HG03354 (cell line): ENCODE data around the gene ALPG.
"Not testable (repeated sequence)": the region's sequence is repeated elsewhere in the genome, so short reads cannot be mapped to it uniquely, and the experiment has no call there.

ENCODE experiments used
- ATAC-seq: cut with Tn5 transposase; IDR thresholded peaks from one replicate; pipeline ENCODE4 v1.9.1; 2021; ENCODE audit warnings: mild to moderate bottlenecking; ENCODE audit not compliant: unreplicated experiment, poor library complexity, severe bottlenecking

Gene ALPG

DNA sequence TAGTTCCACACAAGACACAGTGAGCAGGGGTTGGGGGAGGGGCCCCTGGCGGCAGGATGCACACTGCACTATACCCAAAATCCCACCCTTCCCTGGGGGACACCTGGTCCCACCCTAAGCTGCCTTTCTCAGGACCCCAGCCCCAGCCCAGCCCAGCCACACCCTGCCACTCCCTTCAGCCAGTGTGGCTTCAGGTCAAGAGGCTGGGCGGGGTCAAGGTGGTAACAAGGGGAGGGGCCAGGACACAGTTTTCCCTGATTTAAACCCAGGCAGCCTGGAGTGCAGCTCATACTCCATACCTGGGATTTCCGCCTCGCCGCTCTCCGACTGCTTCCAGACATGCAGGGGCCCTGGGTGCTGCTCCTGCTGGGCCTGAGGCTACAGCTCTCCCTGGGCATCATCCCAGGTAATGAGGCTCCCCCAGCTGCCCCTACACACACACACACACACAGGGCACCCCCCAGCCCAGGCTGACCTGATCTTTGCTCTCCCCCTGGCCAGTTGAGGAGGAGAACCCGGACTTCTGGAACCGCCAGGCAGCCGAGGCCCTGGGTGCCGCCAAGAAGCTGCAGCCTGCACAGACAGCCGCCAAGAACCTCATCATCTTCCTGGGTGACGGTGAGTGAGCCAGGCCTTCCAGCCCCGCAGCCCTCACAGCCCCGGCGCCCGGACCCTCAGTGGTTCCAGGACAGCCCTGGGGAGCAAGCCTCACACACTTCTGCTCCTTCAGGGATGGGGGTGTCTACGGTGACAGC is at the start of gene ALPG:
Gene ALPG (plus strand): TSS at position 289 of the 755 bp plus-strand sequence. CDS start 51 bp downstream, at position 340.
- ATAC-seq = no peak

- no peak for ATAC-seq
Observed at GRCh38 chr2:232361646-232362045, 45.0 kb upstream of the ALPG start.

DNA sequence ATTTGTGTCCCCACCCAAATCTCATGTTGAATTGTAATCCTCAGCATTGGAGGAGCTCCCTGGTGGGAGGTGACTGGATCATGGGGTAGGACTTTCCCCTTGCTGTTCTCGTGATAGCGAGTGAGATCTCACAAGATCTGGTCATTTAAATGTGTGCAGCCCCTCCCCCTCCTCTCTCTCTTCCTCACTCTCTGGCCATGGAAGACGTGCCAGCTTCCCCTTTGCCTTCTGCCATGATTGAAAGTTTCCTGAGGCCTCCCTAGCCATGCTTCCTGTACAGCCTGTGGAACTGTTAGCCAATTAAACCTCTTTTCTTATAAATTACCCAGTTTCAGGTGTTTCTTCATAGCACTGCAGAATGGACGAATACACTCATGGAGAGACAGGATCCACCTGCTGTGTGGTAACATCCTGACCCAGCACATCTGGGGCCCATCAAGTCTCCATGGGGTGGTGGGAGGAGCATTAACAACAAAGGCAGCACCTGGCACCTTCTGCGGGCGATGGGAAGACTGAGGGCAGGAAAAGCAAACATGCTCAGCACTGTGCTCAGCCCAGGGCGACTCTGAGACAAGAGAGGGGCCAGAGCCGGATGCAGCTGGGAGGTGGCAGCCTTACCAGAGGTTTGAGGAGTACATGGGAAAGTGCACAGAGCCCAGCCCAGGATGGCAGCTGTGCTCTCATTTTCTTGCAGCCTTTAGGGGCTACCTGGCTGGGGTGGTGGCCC is 44.3 kb upstream of the ALPG start:
- no peak for ATAC-seq

- not testable (repeated sequence) for ATAC-seq
Observed at GRCh38 chr2:232363064-232363783, 43.4 kb upstream of the ALPG start.

DNA sequence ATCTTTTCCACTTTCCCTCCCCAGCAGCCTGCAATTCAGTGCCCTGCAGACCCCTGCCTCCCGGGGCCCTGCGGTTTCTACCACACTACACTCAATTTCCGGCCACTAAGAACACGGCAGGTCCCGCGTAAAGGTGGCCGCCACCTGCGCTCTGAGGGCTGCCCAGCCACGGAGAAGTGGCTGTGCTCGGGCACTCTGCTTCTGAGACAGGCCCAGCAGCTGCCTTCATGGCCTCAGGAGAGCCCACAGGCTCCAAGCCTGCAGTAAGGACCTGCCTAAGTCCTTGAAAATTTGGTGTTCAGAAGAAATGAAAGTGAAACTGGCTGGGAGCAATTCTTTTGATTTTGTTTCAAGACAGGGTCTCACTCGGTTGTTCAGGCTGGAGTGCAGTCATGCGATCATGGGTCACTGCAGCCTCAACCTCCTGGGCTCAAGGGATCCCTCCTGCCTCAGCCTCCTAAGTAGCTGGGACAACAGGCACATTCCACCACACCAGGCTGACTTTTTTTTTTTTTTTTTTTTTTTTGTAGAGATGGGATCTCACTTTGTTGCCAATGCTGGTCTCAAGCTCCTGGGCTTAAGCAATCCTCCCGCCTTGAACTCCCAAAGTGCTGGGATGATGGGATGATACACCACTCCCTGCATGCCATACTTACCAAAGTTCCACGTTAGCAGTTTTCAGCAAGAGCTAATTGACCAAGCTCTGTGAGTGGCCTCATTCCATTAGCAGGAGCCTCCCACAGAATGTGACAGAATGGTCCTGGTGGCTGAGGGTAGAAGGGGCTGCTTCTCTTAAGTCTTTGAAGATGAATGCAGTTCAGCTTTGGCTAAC is 42.6 kb upstream of the ALPG start:
- no peak for ATAC-seq

- ATAC-seq = not testable (repeated sequence)
Observed at GRCh38 chr2:232364806-232365594, 41.6 kb upstream of the ALPG start.

- peak; percentile 71 for ATAC-seq
Observed at GRCh38 chr2:232365621-232366321, 40.9 kb upstream of the ALPG start.

GRCh38 chr2:232366461-232366860 is 40.2 kb upstream of the ALPG start:
- not testable (repeated sequence) for ATAC-seq

- ATAC-seq = no peak
Observed at GRCh38 chr2:232367016-232367415, 39.6 kb upstream of the ALPG start.

DNA sequence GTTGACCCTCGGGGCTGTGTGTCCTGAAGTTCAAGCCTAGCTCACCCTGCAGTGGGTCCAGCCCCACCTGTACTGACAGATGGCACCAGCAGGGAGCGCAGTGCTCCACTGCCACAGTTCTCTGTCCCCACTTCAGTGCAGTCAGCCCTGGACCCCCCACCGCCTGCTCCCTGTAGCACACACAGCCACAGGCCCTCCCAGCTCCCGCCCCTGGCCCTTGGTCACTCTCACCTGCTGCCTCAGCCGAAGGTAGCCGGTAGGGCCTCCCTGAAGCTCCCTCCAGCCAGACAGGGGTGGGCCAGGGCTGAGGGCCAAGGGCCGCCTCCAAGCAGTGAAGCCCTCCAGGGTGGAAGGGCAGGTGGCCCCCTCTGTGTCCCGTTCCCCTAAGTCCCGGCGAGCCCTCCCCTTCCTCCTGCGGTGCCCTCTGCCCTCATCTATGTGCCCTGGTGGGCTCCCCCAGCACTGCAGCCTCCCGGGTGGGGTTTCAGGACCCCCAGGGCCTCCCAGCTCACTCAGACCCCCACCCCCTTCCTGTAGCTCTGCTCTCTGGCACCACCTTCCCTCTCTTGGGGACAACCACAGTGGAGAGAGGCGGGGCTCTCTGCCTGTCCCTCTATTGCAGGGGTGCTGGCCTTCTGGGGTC is 38.9 kb upstream of the ALPG start:
- ATAC-seq = no peak

- no peak for ATAC-seq
Observed at GRCh38 chr2:232368311-232368731, 38.3 kb upstream of the ALPG start.

- no peak for ATAC-seq
Observed at GRCh38 chr2:232369126-232369951, 37.3 kb upstream of the ALPG start.

DNA sequence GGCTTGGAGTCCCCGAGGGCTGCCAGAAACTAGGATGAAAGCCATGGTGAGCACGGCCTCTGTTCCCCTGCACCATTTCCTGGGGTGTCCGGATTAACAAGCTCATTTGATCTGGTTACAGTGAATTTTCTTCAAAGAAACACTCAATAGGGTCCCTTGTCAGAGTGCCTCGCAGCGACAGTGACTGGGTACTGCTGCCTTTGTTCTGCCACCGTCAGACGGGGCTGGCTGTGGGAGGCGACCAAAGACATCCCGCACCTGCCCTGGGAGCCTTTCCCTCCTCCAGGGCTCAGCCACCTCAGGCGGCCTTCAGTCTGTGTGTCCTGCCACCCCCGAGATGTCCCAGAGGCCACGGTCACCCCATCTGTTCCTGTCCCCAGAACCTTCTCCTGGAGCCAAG is 36.6 kb upstream of the ALPG start:
- ATAC-seq = not testable (repeated sequence)

- no peak for ATAC-seq
Observed at GRCh38 chr2:232372231-232373208, 34.1 kb upstream of the ALPG start.

DNA sequence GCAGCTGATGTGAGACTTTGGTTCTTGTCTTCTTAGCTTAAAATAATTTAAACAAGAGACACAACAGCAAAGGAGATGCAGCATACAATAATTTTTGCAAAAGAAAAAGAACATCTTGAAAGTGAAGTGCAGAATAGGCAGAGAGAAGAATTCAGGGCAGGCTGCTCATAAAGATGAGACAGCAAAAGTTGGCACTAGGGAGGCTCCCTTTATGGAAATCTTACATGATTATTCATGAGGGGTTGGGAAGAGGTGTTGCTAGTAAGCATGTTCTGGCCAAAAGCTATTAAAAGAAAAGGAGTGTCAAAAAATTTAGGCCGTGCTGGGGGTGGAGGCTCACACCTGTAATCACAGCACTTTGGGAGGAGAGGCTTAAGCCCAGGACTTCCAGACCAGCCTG is 32.3 kb upstream of the ALPG start:
- ATAC-seq = no peak

DNA sequence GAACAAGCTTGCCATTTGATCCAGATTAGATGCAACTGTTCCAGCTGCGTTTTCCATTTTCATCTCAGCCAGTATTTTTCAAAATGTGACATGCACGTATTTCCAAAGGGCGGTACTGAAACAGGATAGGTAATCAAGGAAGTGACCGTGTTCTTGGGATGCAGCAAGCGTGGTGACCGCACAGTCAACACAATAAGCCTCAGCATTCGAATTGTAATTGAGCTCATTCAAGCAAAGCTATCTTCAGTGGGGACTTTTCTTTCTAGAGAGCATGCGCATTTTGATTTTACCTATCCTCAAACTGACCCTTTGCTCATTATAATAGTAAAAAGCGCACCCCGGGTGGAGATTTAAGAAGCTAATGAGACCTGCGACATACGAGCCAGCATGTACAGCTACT is 31.5 kb upstream of the ALPG start:
- ATAC-seq = no peak
